Measurements from ENCODE around the gene YPEL1. TPM values are rescaled to one million over a fixed set of nuclear protein-coding genes. Genes with fewer than 3 reads are reported as not detected.

Gene YPEL1
- total and polyA plus RNA-seq, 8 donors, result 2.0 to 7.2 (median 2.7) TPM

DNA sequence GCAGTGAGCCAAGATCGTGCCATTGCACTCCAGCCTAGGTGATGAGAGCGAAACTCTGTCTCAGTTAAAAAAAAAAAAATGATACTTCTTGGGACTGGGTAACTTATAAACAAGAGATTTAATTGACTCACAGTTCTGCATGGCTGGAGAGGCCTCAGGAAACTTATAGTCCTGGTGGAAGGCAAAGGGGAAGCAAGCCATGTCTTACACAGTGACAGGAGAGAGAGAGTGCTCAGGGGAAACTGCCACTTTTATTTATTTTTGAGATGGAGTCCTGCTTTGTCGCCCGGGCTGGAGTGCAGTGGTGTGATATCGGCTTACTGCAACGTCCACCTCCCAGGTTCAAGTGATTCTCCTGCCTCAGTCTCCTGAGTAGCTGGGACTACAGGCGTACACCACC, 85.3 kb downstream of the YPEL1 start:
- WGBS, 2 donors, result 82 to 91% methylated on average over 7 of the region's 7 CpGs
- no peak for FAIRE-seq

More for the DNA sequence above, 85.3 kb downstream of the YPEL1 start:
- Histone ChIP-seq H3K4me3 (no peak overlapping the region), H3K27me3 (no peaks in the 10 kb centered on the region), H3K27ac (no peak overlapping the region), H3K4me1 (peaks cover 0 to 5% (median 0%) of the 10 kb centered on the region in 3 donors), H3K9me3 (no peaks in the 10 kb centered on the region), H3K36me3 (no peaks in the 10 kb centered on the region)
- intact Hi-C loops (cut with DNase I), result no loop called here
- no peak for DNase-seq
- no peak for TF ChIP-seq CTCF (IDR thresholded peaks at IDR 0.05)
- ATAC-seq, result no peak

Small RNAs within 50 kb of the gene (microRNA-seq; reads per million reads assigned to microRNA genes)
- 3,641 to 5,150 reads per million in 2 donors for gene MIR130B
- gene MIR301B, result 10.9 to 35.5 reads per million in 2 donors

Other genes starting within 250 kb of the YPEL1 start
- under 1 TPM in 5 of 6 donors, not detected in 1; 0.09 to 0.47 (median 0.19) TPM for gene RIMBP3C, start 184.3 kb downstream of the YPEL1 start, total RNA-seq
- under 1 TPM in 1 of 2 donors, not detected in 1; 0.12 TPM for gene RIMBP3C, start 184.3 kb downstream of the YPEL1 start, polyA plus RNA-seq
- gene UBE2L3, start 168.1 kb downstream of the YPEL1 start, total RNA-seq, result 10 to 100 TPM; 10.9 to 23.5 (median 14.8) TPM
- gene UBE2L3, start 168.1 kb downstream of the YPEL1 start, polyA plus RNA-seq, result 10 to 100 TPM; 22.6 to 24.5 TPM
- gene YDJC, start 105.8 kb downstream of the YPEL1 start, total RNA-seq, result 10 to 100 TPM; 11.2 to 22.5 (median 13.6) TPM
- 10 to 100 TPM; 23.8 to 25.1 TPM for gene YDJC, start 105.8 kb downstream of the YPEL1 start, polyA plus RNA-seq
- under 1 TPM in 5 of 6 donors, not detected in 1; 0.12 to 0.34 (median 0.19) TPM for gene CCDC116, start 103.0 kb downstream of the YPEL1 start, total RNA-seq
- 1 to 10 TPM; 1.2 to 1.3 TPM for gene CCDC116, start 103.0 kb downstream of the YPEL1 start, polyA plus RNA-seq
- gene SDF2L1, start 93.5 kb downstream of the YPEL1 start, total RNA-seq, result 10 to 100 TPM; 24.0 to 49.2 (median 33.4) TPM
- gene SDF2L1, start 93.5 kb downstream of the YPEL1 start, polyA plus RNA-seq, result 10 to 100 TPM; 33.1 to 47.7 TPM
- 10 to 100 TPM; 21.1 to 33.5 (median 27.7) TPM for gene PPIL2, start 69.8 kb downstream of the YPEL1 start, total RNA-seq
- 10 to 100 TPM; 54.2 to 57.0 TPM for gene PPIL2, start 69.8 kb downstream of the YPEL1 start, polyA plus RNA-seq
- gene MAPK1, start 131.9 kb upstream of the YPEL1 start, total RNA-seq, result 10 to 100 TPM; 50.6 to 85.7 (median 69.7) TPM
- gene MAPK1, start 131.9 kb upstream of the YPEL1 start, polyA plus RNA-seq, result 10 to 100 TPM in 1 of 2 donors, 1 to 10 TPM in 1; 7.0 to 10.9 TPM
- 10 to 100 TPM in 3 of 6 donors, 1 to 10 TPM in 3; 9.2 to 16.0 (median 10.2) TPM for gene PPM1F, start 217.1 kb upstream of the YPEL1 start, total RNA-seq
- gene PPM1F, start 217.1 kb upstream of the YPEL1 start, polyA plus RNA-seq, result 10 to 100 TPM in 1 of 2 donors, 1 to 10 TPM in 1; 9.2 to 10.5 TPM
- 10 to 100 TPM in 2 of 6 donors, 1 to 10 TPM in 4; 6.7 to 17.3 (median 9.4) TPM for gene TOP3B, start 247.0 kb upstream of the YPEL1 start, total RNA-seq
- 10 to 100 TPM; 18.0 to 20.5 TPM for gene TOP3B, start 247.0 kb upstream of the YPEL1 start, polyA plus RNA-seq